HepG2 (cell line): ENCODE data around the gene TMEM131L. TPM values are rescaled to one million over a fixed set of nuclear protein-coding genes. Genes with fewer than 3 reads are reported as not detected.

Experiments used
- ATAC-seq: fragments of 200-7000 bp; cut with Tn5 transposase; 3 replicates; pipeline ENCODE4 v1.9.1; 2020; ENCODE audit warnings: mild to moderate bottlenecking, moderate library complexity
- BruUV-seq: library from RNA; stranded (reverse); fragments of 400-500 nt; replicated peaks from 2 replicates; lab custom pipeline; 2021; lab: Mats Ljungman, UMichigan
- CTCF ChIA-PET: fragments of 300-600 bp; formaldehyde crosslinking; extraction: SDS; loops from one replicate; lab custom pipeline; 2021; ENCODE audit warnings: low total read pairs, inconsistent platforms, low intra/inter-chr PET ratio; lab: Yijun Ruan, JAX
- POLR2A ChIA-PET: fragments of 350-600 bp; sonication (Branson Sonifier 250); formaldehyde crosslinking; loops from one replicate; lab custom pipeline; 2020; ENCODE audit warnings: antibody characterized with exemption, inconsistent platforms; lab: Yijun Ruan, JAX
- DNase-seq: peaks from one replicate; pipeline ENCODE4 v3.0.0-alpha.2; 2015; ENCODE audit warnings: low spot score
- FAIRE-seq: peaks from 3 replicates; lab custom pipeline; 2011; peaks lifted over from hg19 to GRCh38; lab: Jason Lieb, UNC
- H2AFZ ChIP-seq: one replicate; pipeline ENCODE4 v1.6.1; 2011; ENCODE audit warnings: low read length, inconsistent platforms
- H3K27ac ChIP-seq: fragments of 300-600 bp; 3 replicates; pipeline ENCODE4 v1.8.0; 2011; ENCODE audit warnings: mixed run types, mild to moderate bottlenecking, mixed read lengths, low read length, inconsistent platforms; ENCODE audit not compliant: insufficient read depth; ENCODE audit errors: extremely low read length
- H3K27me3 ChIP-seq, 2 experiments: fragments of 200-600 bp in 1 of 2; 2 replicates in 1 of 2; 3 replicates in 1 of 2; pipeline versions ENCODE4 v1.6.0 to v1.8.0; 2011; ENCODE audit warnings: low read length in 2 of 2, mild to moderate bottlenecking in 2 of 2, moderate library complexity in 2 of 2, inconsistent platforms in 1 of 2; ENCODE audit not compliant: insufficient read depth in 2 of 2, control insufficient read depth in 1 of 2
- H3K36me3 ChIP-seq, 2 experiments: fragments of 200-600 bp in 1 of 2; replicated peaks in 1 of 2; 2 replicates in 1 of 2; 3 replicates in 1 of 2; pipeline versions ENCODE4 v1.5.1 to v1.8.0; 2011; ENCODE audit warnings: low read length in 2 of 2, inconsistent platforms in 1 of 2; ENCODE audit not compliant: insufficient read depth in 2 of 2, control insufficient read depth in 1 of 2
- H3K4me1 ChIP-seq: 2 replicates; pipeline ENCODE4 v1.5.1; 2012; ENCODE audit warnings: low read length, inconsistent platforms; ENCODE audit not compliant: insufficient read depth
- H3K4me2 ChIP-seq: 2 replicates; pipeline ENCODE4 v1.6.0; 2011; ENCODE audit warnings: low read depth, low read length, inconsistent platforms
- H3K4me3 ChIP-seq, 3 experiments: fragments of 200-600 bp in 1 of 3; sonication (generic), shearing (Covaris generic) in 1 of 3; replicated peaks in 1 of 3; 2 replicates each; pipeline ENCODE4 v1.5.1; 2011 to 2016; ENCODE audit warnings: low read length in 3 of 3, inconsistent platforms in 2 of 3, low read depth in 2 of 3, mild to moderate bottlenecking in 2 of 3, control low read depth in 1 of 3, mixed read lengths in 1 of 3; ENCODE audit not compliant: insufficient read depth in 1 of 3
- H3K79me2 ChIP-seq: one replicate; pipeline ENCODE4 v1.6.1; 2011; ENCODE audit warnings: low read length, inconsistent platforms; ENCODE audit not compliant: insufficient read depth
- H3K9ac ChIP-seq: 2 replicates; pipeline ENCODE4 v1.6.0; 2011; ENCODE audit warnings: mild to moderate bottlenecking, low read depth, low read length, inconsistent platforms; ENCODE audit not compliant: insufficient read depth
- H3K9me3 ChIP-seq: 2 replicates; pipeline ENCODE4 v1.5.1; 2012; ENCODE audit warnings: mild to moderate bottlenecking, low read length
- H4K20me1 ChIP-seq: 2 replicates; pipeline ENCODE4 v1.6.0; 2011; ENCODE audit warnings: inconsistent platforms, mild to moderate bottlenecking, low read length, moderate library complexity; ENCODE audit not compliant: insufficient read depth
- ARID4A ChIP-seq: sonication (generic); formaldehyde crosslinking; IDR thresholded peaks from 2 replicates; pipeline ENCODE4 v1.5.0; 2020; ENCODE audit warnings: mild to moderate bottlenecking, missing genetic modification reagents, borderline replicate concordance
- JARID2 ChIP-seq: sonication (generic); formaldehyde crosslinking; IDR thresholded peaks from 2 replicates; pipeline ENCODE4 v1.8.1; 2023; ENCODE audit warnings: missing genetic modification reagents, inconsistent platforms; ENCODE audit not compliant: insufficient replicate concordance
- MBNL3 ChIP-seq: fragments of 250-450 bp; sonication (Bioruptor Pico); conservative IDR thresholded peaks from 2 replicates; pipeline ENCODE4 v1.8.0; 2022; ENCODE audit warnings: mild to moderate bottlenecking, inconsistent platforms
- NAIF1 ChIP-seq: sonication (generic); formaldehyde crosslinking; IDR thresholded peaks from 2 replicates; pipeline ENCODE4 v1.5.0; 2020; ENCODE audit warnings: mild to moderate bottlenecking, missing genetic modification reagents, borderline replicate concordance
- PITX1 ChIP-seq: sonication (generic); formaldehyde crosslinking; IDR thresholded peaks from 2 replicates; pipeline ENCODE4 v1.5.1; 2020; ENCODE audit warnings: mild to moderate bottlenecking, missing genetic modification reagents
- RELA ChIP-seq: sonication (generic); formaldehyde crosslinking; IDR thresholded peaks from 2 replicates; pipeline ENCODE4 v1.4.0; 2020; ENCODE audit warnings: missing genetic modification reagents
- REPIN1 ChIP-seq: sonication (generic); formaldehyde crosslinking; IDR thresholded peaks from 2 replicates; pipeline ENCODE4 v1.8.0; 2022; ENCODE audit warnings: missing genetic modification reagents, low read depth, mild to moderate bottlenecking, borderline replicate concordance
- RXRA ChIP-seq: sonication (generic); formaldehyde crosslinking; IDR thresholded peaks from 2 replicates; pipeline ENCODE4 v1.5.1; 2020; ENCODE audit warnings: missing genetic modification reagents
- THRA ChIP-seq: sonication (generic); formaldehyde crosslinking; IDR thresholded peaks from 2 replicates; pipeline ENCODE4 v1.4.0; 2020; ENCODE audit warnings: missing genetic modification reagents, borderline replicate concordance
- ZBTB39 ChIP-seq: sonication (generic); formaldehyde crosslinking; IDR thresholded peaks from 2 replicates; pipeline ENCODE4 v1.5.0; 2020; ENCODE audit warnings: missing genetic modification reagents
- ZNF512B ChIP-seq: sonication (generic); formaldehyde crosslinking; IDR thresholded peaks from 2 replicates; pipeline ENCODE4 v1.5.1; 2020; ENCODE audit warnings: missing genetic modification reagents, mild to moderate bottlenecking, borderline replicate concordance
- ZNF564 ChIP-seq: sonication (generic); formaldehyde crosslinking; IDR thresholded peaks from 2 replicates; pipeline ENCODE4 v1.8.1; 2023; ENCODE audit warnings: mild to moderate bottlenecking, missing genetic modification reagents
- ZSCAN31 ChIP-seq: sonication (generic); formaldehyde crosslinking; IDR thresholded peaks from 2 replicates; pipeline ENCODE4 v1.5.0; 2020; ENCODE audit warnings: low read depth, mild to moderate bottlenecking, missing genetic modification reagents
- WGBS: methylation state at CpG from one replicate; pipeline ENCODE4 v1.1.6; 2017; ENCODE audit warnings: low lambda C conversion rate; 5-methylcytosine and 5-hydroxymethylcytosine counted together
- in situ Hi-C: cut with HindIII; loops from 2 replicates; pipeline ENCODE4 v1.10.0; 2017; ENCODE audit warnings: low pct_unique_long_range_greater_than_20kb; ENCODE audit not compliant: extremely low pct_ligation_motif_present
- intact Hi-C: fragments of 100-400 bp; cut with micrococcal nuclease; formaldehyde crosslinking; loops from one replicate; pipeline ENCODE4 v1.10.0; 2022; ENCODE audit not compliant: unreplicated experiment
- polyA plus RNA-seq, 8 experiments: library from polyadenylated mRNA; depleted of rRNA in 3 of 8; stranded (reverse) in 7 of 8; unstranded in 1 of 8; fragments of >200 nt; fragmentation: Illumina TruSeq in 4 of 8; extraction: Trizol in 4 of 8; gene quantifications; 2 replicates each; pipeline versions ENCODE4 v1.2.1 to v1.2.3, GENCODE V29; 2011 to 2016; ENCODE audit warnings: low read depth in 4 of 8, missing spikeins in 1 of 8, mixed read lengths in 1 of 8; ENCODE audit not compliant: insufficient read depth in 1 of 8
- total RNA-seq, 5 experiments: library from RNA; depleted of rRNA; stranded (reverse); fragments of >200 nt; fragmentation: Illumina TruSeq; extraction: Trizol; gene quantifications; 2 replicates each; pipeline ENCODE4 v1.2.3, GENCODE V29; 2016; ENCODE audit warnings: low read depth in 1 of 5

Gene TMEM131L
- total and polyA plus RNA-seq, 2 of the 13 experiments (the other 11 are each of a cell fraction or from before 2014, with no cell fraction given), result 2.2 to 4.5 TPM

- ChIA-PET POLR2A (no interaction called here), CTCF (no interaction called here)
- no peak for ATAC-seq
- in situ Hi-C loops (no loop called here), intact Hi-C loops (no loop called here)
- Histone ChIP-seq H2AFZ (no peak overlapping the region), H3K36me3 (no peaks in the 10 kb centered on the region), H3K27me3 (no peaks in the 10 kb centered on the region), H4K20me1 (no peaks in the 10 kb centered on the region), H3K9ac (no peak overlapping the region), H3K4me3 (no peak overlapping the region), H3K4me1 (no peaks in the 10 kb centered on the region), H3K4me2 (no peak overlapping the region), H3K9me3 (no peaks in the 10 kb centered on the region), H3K79me2 (no peaks in the 10 kb centered on the region), H3K27ac (no peak overlapping the region)
- DNase-seq, result no peak
- no peak for FAIRE-seq
- no TSS peak for BruUV-seq
- WGBS, result 93% methylated on average over 2 of the region's 2 CpGs
- TF ChIP-seq ZNF512B, result no peak
- TF ChIP-seq THRA (CRISPR knock-in tag), result no peak
- no peak for TF ChIP-seq MBNL3 (CRISPR knock-in tag)
- TF ChIP-seq RXRA (CRISPR knock-in tag), result no peak
- no peak for TF ChIP-seq RELA (CRISPR knock-in tag)
- no peak for TF ChIP-seq JARID2
- no peak for TF ChIP-seq ZSCAN31
- no peak for TF ChIP-seq NAIF1
- TF ChIP-seq ARID4A, result no peak
- TF ChIP-seq ZNF564, result no peak
- no peak for TF ChIP-seq PITX1 (CRISPR knock-in tag)
- TF ChIP-seq REPIN1, result no peak
- no peak for TF ChIP-seq ZBTB39
These were observed 65.9 kb downstream of the TMEM131L start for GRCh38 chr4:153531976-153532626.
